Lower leg skin (tissue), 4 donors: Measurements from ENCODE around the gene MYORG. TPM values are rescaled to one million over a fixed set of nuclear protein-coding genes. Genes with fewer than 3 reads are reported as not detected.
"Not testable (repeated sequence)": the region's sequence is repeated elsewhere in the genome, so short reads cannot be mapped to it uniquely, and the experiment has no call there.

Experiments used
- DNase-seq, 2 donors: peaks; one replicate each; pipeline ENCODE4 v3.0.0-alpha.2; 2019; ENCODE audit warnings: low spot score in 2 of 2
- H3K4me3 ChIP-seq: fragments of 200-600 bp; sonication (generic); 2 replicates; pipeline ENCODE4 v1.5.1; 2017; ENCODE audit warnings: mild to moderate bottlenecking, low read depth; ENCODE audit not compliant: poor library complexity, severe bottlenecking
- POLR2A ChIP-seq, 2 donors: fragments of 450-650 bp; IDR thresholded peaks; one replicate each; pipeline ENCODE4 v1.6.1; 2016 to 2017; ENCODE audit warnings: antibody characterized with exemption in 2 of 2, mild to moderate bottlenecking in 1 of 2, moderate library complexity in 1 of 2
- WGBS, 2 donors: methylation state at CpG; one replicate each; pipeline ENCODE4 v1.1.5; 2018; 5-methylcytosine and 5-hydroxymethylcytosine counted together
- intact Hi-C: fragments of 100-400 bp; cut with DNase I; formaldehyde crosslinking; loops from one replicate; pipeline ENCODE4 v1.15.0; 2023; ENCODE audit warnings: low total_unique reads
- total RNA-seq, 4 donors: library from RNA; depleted of rRNA; stranded (reverse); fragments of >200 nt; gene quantifications; one replicate each; pipeline ENCODE4 v1.1.0, GENCODE V29; 2016
- TF ChIP-seq, protein P1 (sequence below), 3 donors: fragments of 450-650 bp; IDR thresholded peaks; one replicate each; pipeline ENCODE4 v1.5.1; 2016; ENCODE audit warnings: antibody characterized with exemption in 3 of 3, mild to moderate bottlenecking in 3 of 3, moderate library complexity in 2 of 3

Gene MYORG
- total RNA-seq, 4 donors from 2014 or later: 4.3 to 13.6 (median 6.1) TPM

DNA sequence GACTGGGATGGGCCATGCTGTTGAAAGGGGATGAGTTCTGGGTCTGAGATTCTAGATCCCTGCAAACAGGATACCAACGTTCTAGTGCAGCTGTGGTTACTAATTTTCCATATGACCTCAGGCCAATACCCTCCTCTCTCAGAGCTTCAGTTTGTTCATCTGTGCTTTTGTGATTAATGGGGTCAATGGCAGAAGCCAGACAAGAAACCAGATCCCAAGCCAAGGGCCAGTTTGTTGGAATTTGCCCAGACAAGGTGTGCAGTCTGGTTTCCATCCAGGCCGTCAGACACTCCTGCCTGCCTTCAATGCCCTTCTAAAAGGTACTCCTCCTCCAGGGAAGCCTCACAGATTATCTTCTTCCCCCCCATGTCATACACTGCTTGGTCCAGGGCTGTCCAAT is 11.4 kb downstream of the MYORG start:
- DNase-seq: no peak
- intact Hi-C loops: no loop called here
- no peak overlapping the region for H3K4me3 ChIP-seq
- TF ChIP-seq, protein P1, sequence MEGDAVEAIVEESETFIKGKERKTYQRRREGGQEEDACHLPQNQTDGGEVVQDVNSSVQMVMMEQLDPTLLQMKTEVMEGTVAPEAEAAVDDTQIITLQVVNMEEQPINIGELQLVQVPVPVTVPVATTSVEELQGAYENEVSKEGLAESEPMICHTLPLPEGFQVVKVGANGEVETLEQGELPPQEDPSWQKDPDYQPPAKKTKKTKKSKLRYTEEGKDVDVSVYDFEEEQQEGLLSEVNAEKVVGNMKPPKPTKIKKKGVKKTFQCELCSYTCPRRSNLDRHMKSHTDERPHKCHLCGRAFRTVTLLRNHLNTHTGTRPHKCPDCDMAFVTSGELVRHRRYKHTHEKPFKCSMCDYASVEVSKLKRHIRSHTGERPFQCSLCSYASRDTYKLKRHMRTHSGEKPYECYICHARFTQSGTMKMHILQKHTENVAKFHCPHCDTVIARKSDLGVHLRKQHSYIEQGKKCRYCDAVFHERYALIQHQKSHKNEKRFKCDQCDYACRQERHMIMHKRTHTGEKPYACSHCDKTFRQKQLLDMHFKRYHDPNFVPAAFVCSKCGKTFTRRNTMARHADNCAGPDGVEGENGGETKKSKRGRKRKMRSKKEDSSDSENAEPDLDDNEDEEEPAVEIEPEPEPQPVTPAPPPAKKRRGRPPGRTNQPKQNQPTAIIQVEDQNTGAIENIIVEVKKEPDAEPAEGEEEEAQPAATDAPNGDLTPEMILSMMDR (IDR thresholded peaks at IDR 0.05): no peak
- TF ChIP-seq POLR2A (IDR thresholded peaks at IDR 0.05): no peak
- WGBS, 2 donors: 54 to 74% methylated on average over 2 of the region's 2 CpGs

DNA sequence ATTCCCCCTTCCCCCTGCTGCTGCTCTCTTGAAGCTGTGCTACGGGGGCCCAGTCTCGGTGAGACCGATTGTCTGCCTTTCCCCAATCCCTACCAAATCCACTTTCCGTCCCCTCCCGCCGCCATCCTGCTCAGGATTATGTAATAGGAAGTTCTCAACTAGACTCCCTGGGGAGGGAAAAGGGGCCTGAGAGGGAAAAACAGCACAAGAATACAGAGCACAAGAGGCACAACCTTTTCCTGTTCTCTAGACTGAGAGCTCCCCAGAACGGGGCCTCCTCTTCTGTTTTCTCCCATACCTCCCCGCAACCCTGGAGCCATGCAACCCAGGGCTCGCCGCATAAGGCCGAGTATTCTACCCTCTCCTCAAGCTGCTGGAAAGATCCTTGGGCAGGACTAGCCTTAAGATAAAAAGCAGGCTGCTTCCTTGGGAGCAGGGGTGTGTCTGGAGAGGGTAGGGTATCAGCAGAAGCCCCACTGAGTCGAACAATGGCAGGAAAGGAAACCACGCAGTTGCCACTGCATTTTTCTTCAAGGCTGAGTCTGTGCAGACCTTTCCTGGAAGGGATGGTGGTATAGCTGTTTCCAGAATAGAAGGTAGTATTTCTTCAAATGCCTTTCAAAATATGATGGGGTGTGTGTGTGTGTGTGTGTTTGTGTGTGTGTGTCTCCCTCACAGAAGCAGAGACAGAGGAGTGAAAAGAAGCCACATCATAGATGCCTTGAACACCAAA is 12.9 kb downstream of the MYORG start:
- intact Hi-C loops: no loop called here
- H3K4me3 ChIP-seq: no peak overlapping the region
- 68 to 72% methylated on average over 13 of the region's 13 CpGs for WGBS, 2 donors
- peak in 1 of 2 donors; percentile 61 for DNase-seq
- TF ChIP-seq, protein P1 (IDR thresholded peaks at IDR 0.05): no peak
- TF ChIP-seq POLR2A (IDR thresholded peaks at IDR 0.05): no peak

DNA sequence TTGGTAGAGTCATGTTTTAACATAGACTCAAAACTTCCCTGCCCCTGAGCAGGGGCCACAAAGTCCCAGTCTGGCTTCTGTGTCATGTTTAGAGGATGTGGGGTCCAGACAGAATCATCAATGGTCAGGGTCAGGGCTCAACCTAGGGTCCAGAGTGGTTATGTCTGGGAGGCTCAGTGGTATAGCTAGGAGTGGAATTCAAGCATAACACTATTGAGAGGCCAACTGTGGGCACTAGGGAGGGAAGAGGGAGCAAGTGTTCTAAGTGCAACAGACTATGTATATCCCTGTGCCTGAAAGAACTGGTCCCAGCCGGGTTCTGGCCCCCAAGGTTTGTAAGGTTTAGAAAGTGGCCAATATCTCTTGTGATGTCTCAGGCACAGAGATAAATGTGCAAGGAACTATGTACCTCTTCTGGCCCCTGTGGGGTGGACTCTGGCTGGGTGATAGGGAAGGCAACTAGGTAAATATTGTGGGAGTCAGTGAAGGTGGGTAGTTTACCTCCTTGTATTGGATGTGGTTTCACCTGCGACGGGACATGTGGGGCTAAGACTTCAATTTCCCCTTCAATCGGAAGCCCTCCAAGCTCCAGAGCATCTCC is 14.0 kb downstream of the MYORG start:
- DNase-seq: peak in 1 of 2 donors; percentile 61
- intact Hi-C loops: no loop called here
- TF ChIP-seq, protein P1 (IDR thresholded peaks at IDR 0.05): no peak
- TF ChIP-seq POLR2A (IDR thresholded peaks at IDR 0.05): no peak
- WGBS, 2 donors: 92 to 95% methylated on average over 4 of the region's 4 CpGs
- no peak overlapping the region for H3K4me3 ChIP-seq

DNA sequence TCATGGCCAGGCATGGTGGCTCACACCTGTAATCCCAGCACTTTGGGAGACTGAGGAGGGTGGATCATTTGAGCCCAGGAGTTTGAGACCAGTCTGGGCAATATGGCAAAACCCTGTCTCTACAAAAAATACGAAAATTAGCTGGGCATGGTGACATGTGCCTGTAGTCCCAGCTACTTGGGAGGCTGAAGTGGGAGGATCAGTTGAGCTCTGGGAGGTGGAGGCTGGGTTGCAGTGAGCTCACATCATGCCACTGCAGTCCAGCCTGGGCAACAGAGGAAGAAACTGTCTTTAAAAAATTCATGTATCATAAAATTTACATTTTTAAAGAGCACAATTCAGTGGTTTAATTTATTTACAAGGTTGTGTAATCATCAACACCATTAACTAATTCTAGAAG is 23.7 kb downstream of the MYORG start:
- intact Hi-C loops, H3K4me3 ChIP-seq: not testable (repeated sequence)
- 85 to 100% methylated on average over 1 of the region's 1 CpG for WGBS, 2 donors
- peak in 1 of 2 donors; percentile 17 for DNase-seq

DNA sequence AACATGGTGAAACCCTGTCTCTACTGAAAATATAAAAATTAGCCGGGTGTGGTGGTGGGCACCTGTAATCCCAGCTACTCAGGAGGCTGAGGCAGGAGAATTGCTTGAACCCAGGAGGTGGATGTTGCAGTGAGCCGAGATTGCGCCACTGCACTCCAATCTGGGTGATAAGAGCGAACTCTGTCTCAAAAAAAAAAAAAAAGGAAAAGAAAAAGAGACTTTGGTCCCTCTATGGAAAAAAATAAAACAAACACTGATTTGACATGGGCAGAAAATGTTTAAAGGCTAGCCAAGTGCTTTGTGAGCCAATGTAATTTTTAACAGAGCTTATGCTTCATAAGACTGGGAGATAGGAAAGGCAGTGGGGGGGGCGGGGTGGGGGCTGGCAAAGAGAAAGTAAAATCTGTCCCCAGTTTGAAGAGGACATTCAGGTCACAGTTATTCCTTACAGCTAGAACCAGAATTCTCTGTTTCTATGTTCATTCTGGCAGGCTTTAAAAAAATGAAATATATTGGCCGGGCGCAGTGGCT is 24.5 kb downstream of the MYORG start:
- DNase-seq: peak in 1 of 2 donors; percentile 23
- H3K4me3 ChIP-seq, intact Hi-C loops: not testable (repeated sequence)
- 85 to 87% methylated on average over 7 of the region's 7 CpGs for WGBS, 2 donors

DNA sequence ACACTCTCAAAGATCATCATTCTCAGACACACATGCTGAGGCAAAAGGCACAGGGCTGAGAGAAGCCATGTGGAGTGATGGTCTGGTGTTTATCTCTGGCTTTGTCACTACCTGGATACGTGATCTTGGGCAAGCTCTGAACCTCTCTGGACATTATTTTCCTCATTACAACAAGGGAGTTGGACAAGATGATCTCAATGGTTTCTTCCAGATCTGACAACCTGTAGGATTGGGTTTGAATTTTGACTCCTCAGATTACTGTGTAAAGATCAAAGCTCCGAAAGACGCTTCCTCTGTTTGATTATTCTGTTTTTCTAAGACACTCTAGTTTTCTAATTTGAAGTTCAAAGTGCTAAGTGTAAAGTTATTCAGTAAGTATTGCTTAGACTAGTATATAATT is 27.4 kb downstream of the MYORG start:
- no peak for DNase-seq
- intact Hi-C loops: no loop called here
- TF ChIP-seq, protein P1 (IDR thresholded peaks at IDR 0.05): no peak
- H3K4me3 ChIP-seq: no peak overlapping the region
- 96% methylated on average over 3 of the region's 3 CpGs for WGBS, 2 donors

DNA sequence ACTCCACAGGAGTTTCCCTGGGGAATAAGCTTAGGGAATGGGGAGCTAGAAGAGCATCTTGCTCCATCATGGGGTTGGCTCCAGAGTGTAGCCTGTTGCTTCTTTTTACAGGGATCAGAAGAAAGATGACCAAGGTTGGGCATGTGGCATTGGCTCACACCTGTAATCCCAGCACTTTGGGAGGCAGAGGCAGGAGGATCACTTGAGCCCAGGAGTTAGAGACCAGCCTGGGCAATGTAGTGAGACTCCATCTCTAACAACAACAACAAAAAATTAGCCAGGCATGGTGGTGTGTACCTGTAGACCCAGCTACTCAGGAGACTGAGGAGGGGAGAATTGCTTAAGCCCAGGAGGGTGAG is 28.9 kb downstream of the MYORG start:
- TF ChIP-seq, protein P1 (IDR thresholded peaks at IDR 0.05): no peak
- no peak for TF ChIP-seq POLR2A (IDR thresholded peaks at IDR 0.05)
- no peak for DNase-seq
- H3K4me3 ChIP-seq: no peak overlapping the region
- intact Hi-C loops: no loop called here
